SIG-M5 treated with dmso at 0.1 percent for 504 hours (cell line): ENCODE data around the gene TOMM20.
"Not testable (repeated sequence)": the region's sequence is repeated elsewhere in the genome, so short reads cannot be mapped to it uniquely, and the experiment has no call there.

Experiments used
- DNase-seq: peaks from one replicate; lab custom pipeline; 2025; ENCODE audit not compliant: unreplicated experiment; lab: John Stamatoyannopoulos, UW

The TOMM20 gene

DNA sequence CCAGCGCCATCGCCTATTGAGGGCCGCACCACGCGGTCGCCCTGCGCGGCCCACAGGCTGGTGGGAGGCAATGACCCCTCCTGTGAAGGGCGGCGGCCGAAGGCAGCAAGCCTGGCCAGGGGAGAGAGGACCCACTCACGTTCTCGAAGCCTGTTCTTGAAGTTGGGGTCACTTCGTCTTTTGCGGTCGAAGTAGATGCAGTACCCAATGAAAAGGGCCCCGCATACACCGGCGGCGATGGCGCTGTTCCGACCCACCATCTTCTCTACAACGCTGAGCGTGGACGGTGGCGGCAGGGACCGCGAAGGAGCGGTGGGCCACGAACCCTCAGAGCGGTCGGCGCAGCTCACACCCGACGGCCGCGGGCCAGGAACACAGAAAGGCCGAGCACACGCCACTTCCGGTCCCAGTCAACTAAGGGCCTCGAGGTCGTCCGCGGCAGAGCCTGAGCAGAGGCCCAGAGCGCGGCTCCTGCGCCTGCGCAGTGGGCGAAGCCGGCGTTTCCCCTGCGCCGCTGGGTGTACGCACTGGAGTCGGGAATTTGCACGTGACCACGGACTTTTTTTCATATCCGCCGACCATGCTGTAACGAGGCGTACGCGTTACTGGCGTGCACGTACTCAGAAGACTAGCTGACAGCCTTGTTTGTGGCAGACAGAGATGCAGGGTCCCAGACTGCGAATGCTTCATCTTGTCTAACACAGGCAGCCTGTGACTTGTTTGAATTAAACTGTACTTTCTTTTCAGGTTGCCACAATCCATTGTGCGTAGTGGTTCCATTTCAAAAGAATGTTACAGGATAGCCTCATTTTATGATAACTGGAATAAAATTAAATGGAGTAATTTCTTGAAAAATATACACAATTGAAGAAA, at the start of gene TOMM20:
TSS of gene TOMM20 (minus strand) at position 382 of the 873 bp plus-strand sequence. CDS start at position 260, 122 bp downstream.
- peak; percentile 98 for DNase-seq

DNA sequence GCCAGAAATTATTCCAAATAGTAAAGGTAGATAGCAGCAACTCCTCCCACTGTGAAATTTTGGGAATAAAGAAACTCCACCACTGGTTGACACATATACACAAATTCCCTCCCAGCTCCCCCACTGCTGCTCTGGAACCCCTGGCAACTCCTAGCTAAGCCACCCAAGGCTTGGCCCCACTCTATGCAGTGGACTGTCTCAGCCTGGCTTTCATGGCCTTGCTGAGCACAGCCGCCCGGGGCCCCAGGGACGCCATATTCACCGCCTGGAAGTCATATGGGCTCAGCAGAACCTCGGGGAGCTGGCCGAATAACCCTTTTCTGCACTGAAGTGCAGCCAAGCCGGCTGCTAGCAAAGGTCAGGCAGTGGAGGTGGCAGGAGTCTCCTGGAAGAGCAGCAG, 47.8 kb upstream of the TOMM20 start:
- no peak for DNase-seq

DNA sequence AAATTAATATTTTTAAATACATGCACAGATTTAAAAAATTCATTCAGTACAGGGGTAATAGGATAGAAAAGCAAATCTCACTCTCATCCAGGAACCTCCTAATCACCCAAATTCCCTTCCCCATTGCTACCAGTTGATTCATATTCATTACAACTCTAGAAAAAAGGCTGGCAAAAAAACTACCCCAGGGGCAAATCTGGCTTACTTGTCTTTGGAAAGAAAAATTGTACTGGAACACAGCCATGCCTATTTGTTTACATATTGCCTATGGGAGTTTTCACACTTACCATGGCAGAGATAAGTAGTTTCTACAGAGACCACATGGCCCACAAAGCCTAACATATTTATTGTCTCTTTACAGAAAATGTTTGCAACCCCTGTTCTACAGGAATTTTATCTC, 41.3 kb upstream of the TOMM20 start:
- DNase-seq = no peak

DNA sequence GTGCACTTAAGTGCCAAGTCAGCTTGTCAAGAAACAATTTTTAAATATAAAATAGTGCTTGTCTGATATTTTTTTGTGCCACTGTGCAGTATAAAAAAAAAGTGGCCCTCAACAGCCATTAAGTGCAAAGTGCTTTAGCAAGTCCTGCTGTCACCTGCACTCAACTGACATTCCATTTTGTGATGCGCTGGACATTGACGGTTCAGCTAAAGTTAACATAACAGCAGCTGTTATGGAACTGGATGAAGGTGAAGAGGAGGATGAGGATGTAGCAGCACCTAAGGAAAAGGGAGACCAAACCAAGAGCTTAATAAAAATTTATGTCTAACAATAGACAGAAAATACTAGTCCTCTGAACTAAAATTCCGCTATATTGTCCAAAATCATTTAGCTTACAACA, 39.7 kb upstream of the TOMM20 start:
- DNase-seq = no peak

DNA sequence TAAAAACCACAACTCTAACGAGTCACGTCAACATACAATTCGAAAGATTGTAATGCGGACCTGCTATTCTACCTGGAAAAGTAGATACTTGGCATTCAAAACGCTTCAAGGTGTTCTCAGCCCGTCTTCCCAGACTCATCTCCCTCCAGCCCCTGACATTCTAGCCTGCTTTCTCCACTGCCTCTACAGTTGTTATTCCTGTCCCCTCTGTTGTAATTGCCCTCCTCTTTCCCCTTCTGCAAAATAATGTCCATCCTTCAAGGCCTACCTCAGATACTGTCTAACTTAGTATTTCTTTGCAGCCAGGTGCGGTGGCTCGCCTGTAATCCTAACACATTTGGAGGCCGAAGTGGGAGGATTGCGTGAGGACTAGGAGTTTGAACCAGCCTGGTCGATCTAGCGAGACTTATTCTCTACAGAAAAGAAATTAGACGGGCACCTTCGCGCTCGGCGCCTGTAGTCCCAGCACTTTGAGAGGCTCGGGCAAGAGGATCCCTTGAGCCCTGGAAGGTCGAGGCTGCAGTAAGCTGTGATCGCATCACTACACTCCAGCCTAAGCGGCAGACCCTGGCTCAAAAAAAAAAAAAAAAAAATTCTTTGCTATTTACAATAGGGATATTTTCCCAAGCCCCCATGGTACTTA, 33.2 kb upstream of the TOMM20 start:
- DNase-seq = peak; percentile 49

DNA sequence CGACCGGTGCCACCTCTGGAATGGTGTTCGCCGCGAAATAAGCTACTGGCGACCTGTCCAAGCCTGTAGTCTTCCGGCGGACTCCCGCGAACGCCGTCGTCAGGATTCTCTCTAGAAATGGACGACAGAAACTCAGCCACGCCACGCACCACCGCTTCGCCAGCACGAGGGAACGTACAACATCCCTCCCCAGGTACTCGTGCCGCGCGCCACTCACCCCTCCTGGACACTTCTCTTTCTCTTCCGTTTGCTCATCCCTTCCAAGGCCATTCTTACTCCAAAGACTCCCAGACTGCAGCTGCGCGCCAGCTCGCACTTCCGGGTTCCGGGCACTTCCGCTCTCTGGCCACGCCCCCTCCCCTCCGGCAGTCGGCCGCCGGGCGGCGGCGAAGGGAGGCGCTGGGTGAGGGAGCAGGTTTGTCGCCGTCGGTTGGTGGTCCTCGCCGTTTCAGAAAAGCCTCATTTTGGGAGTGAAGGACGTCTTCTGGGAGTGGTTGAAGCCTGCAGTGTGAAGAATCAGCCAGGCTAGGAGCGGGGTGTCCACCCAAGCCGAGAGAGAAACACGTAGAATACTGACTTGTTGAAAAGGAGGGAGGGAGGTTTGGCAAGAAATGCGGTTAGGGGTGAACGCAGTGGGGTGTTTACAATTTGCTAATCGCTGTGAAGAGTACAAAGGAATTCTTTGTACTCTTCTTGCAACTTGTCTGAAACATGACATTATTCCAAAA, 32.5 kb upstream of the TOMM20 start, which contains the start of gene RBM34:
TSS of gene RBM34 (minus strand) at position 294 of the 728 bp plus-strand sequence. CDS start at position 270, 24 bp downstream.
- peak; percentile 95 for DNase-seq

DNA sequence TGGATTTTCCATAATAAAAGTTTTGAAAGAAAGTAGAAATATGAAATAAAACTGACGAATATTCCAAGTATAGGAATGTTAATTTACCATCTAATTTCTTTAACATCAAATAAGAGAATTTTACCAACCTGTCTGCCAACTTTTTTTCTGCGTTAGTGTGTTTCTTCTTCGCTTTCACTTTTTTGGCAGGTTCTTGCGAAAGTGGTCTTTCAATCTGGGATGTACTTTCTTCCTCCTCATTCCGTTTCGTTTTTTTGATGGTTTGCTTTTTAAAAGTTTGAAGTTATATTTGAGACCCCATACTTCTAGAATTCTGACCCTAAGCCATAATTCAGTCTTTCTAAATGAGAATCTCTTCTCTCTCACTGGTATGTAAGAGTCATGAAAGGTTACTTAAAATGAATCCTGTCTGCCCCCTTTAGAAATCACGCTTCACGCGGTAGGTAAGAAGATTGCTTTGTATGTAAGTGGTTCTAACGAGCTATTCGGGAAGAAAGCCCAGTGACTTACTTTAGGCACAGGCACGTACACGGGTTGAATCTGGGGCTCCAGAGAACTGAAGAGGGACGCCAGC, 31.8 kb upstream of the TOMM20 start:
- DNase-seq = peak; percentile 79

DNA sequence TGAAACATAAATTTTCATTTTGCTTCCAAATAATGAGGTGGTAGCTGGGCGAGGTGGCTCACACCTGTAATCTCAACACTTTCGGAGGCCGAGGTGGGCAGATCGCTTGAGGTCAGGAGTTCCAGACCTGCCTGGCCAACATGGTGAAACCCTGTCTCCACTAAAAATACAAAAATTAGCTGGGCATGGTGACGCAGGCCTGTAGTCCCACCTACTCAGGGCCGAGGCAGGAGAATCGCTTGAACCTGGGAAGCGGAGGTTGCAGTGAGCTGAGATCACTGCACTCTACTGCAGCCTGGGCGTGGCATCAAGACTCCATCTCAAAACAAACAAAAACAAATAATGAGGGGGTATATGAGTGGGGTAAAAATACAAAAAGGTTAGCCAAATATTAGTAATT, 31.3 kb upstream of the TOMM20 start:
- DNase-seq = not testable (repeated sequence)

DNA sequence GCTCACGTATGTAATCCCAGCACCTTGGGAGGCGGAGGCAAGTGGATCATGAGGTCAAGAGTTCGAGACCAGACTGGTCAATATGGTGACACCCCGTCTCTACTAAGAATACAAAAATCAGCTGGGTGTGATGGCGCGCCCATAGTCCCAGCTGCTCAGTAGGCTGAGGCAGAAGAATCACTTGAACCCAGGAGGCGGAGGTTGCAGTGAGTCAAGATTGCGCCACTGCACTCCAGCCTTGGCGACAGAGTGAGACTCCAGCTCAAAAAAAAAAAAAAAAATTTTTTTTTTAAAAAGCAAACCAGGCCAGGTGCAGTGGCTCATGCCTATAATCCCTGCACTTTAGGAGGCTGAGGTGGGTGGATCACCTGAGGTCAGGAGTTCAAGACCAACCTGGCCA, 30.6 kb upstream of the TOMM20 start:
- not testable (repeated sequence) for DNase-seq

DNA sequence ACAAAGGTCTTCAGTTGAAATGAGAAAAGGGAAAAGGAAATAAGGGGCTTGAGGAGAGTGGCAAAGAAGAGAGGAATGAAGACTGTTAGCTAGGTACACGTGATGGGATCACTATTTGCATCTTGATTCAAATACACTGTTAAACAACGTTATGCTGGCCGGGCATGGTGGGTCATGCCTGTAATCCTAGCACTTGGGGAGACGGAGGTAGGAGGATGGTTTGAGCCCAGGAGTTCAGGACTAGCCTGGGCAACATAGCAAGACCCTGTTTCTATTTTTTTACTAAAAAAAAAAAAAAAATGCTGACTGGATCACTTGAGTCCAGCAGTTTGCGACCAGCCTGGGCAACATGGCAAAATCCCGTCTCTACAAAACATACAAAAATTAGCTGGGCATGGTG, 30.0 kb upstream of the TOMM20 start:
- no peak for DNase-seq

DNA sequence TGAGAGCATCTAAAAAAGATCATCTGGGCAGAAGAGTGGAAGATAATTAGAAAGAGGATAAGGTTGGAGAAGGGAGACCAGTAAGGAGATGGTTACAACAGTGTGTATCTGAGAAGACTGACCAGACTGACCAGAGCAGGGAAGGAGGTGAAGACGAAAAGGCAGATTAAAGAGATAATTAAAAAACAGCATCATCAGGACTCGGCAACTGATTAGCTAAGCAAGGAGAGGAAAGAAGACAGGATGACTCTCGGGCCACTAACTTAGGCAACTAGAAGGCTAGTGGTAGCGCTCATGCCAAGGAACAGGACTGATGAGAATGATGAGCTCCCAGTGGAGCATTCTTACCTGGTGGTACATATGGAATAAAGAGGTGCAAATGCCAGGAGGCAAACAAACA, 28.5 kb upstream of the TOMM20 start:
- DNase-seq = no peak

DNA sequence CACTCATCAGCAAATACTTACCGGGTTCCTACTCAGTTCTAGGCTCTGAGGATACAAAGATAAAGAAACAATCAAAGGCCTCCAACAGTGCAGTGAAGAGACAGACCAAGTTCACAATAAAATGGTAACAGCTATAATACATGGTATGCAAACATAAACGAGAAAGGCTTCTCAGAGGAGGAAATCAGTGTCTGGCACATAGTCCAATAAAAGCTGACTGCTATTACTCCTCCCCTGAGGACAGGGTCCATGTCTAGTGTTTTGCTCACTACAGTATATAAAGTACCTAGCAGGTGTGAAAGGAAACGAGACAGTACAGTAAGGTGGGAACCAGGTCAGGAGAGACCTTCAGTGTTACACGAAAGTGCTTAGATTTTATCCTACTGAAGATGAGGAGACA, 28.1 kb upstream of the TOMM20 start:
- DNase-seq = no peak

DNA sequence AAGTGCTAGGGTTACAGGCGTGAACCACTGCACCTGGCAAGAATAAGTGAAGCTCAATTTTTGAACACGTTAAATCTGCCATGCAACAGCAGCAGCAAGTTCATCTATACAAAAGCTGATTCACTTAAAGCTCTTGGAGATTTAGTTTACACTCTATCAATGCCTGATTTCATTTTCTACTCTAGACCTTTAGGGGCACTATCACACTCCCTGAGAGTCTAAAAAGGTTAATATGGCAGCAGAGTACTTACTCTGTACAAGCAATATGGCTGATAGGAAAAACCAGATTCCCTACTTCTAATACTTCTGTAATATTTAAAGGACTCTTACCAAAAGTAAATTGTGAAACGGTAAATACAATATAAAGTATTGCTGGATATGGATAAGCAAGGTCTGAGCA, 27.6 kb upstream of the TOMM20 start:
- DNase-seq = no peak

DNA sequence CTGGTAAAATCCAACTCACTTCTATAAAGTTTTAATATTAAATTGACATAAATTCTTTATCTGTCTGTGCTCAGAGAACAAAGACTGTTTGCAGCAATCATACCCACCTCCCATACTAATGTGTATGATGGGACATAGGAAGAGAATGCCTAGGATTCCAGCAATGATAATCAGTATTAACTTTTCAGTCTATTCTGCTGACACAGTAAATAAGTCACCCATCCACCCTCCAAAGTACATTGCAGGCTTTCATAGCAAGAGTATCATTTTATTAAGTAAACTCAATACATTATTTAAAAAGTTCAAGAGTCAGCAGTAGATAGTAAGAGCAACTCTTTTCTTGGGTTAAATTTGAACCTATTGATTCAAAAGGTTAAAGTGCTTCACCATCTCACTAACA, 23.6 kb upstream of the TOMM20 start:
- no peak for DNase-seq

DNA sequence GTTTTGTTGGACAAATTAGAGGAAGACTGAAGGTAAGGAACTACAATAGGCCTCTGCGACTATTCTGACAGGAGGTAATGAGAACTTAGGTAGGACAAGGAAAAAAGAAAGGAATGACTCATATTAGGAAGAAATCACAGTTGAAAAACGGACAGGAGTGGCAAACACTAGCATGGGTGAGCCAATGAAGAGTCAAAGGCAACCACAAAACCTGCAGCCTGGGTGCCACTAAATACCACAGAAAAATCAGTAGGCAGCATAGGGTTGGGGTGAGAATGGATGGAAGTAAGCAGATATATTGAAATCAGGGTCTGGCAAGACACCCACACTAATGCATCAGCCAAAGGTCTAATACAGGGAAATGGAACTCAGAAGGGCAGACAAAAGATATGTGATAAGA, 22.4 kb upstream of the TOMM20 start:
- no peak for DNase-seq

DNA sequence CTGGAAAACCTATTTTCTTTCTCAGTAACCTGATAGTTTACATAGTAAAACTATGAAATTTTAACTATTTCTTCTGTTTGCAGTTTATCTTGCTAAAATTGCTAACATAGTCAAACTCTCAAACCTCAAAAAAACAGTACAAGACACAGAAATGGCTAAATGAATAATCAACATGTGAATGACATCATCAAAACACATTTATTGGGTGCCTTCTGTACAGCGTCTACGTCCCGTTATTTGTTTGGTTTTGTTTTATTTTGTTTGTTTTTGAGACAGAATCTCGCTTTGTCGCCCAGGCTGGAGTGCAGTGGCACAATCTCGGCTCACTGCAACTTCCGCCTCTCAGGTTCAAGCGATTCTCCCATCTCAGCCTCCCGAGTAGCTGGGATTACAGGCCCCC, 21.2 kb upstream of the TOMM20 start:
- DNase-seq = no peak

DNA sequence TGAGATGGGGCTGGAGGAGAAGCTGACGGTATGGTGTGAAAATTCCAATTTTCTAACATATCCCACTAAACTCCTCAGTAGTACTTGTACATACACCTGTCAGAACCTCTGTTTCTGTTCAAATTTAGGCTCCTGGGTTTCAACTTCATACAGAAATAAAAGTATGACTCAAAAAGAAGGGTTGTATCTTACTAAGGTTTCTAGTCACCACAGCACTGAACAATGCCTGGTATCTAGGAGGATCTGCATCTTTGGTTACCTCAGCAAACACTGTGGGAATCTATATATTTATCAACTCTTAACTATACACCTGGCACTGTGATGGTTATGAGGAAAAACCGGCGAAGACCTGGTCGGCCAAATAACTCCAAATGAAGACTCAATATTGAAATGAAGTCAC, 18.6 kb upstream of the TOMM20 start:
- no peak for DNase-seq

DNA sequence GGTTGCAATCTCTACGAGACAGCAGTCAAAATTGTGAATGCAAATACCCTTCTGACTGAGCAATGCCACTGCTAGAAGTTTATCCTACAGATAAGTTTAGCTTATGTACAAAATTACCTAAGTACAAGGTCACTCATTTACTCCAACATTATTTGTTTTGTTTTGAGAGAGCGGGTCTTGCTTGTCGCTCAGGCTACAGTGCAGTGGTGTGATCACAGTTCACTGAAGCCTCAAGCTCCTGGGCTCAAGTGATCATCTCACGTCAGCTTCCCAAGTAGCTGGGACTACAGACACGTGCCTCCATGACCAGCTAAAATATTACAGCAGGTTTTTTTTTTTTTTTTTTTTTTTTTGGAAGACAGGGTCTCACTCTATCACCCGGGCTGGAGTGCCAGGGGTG, 17.0 kb upstream of the TOMM20 start:
- DNase-seq = no peak

DNA sequence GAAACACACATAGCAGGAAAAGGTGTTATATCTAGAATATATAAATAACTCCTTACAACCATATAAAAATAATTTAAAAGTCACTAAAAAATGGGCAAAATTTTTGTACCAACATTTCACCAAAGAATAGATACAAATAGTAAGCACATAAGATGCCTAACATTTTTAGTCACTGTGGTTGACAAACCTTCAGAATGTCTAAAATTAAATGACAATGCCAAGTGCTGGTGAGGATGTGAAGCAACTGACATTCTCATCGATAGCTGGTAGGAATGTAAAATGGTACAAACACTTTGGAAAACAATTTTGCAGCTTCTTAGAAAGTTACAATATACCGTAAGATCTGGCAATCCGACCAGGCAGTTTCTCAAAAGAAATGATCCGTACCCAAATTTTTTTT, 14.4 kb upstream of the TOMM20 start:
- DNase-seq = no peak

DNA sequence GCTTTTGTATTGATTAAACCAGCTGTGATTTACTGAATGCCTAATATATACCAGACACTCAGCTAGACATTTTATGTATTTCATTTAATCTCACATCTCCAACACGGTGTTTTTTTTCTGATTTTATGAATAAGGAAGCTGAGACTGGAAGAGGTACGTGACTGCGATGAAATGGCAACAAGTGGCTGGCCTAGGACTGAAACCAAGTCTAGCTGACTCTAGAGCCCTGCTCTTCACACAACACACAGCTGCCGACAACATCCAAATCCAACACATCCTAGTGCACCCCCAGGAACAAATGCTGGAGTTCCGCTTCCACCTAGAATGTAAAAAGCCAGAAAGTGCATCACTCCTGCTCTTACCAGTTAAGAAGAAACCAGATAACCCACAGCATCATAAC, 10.7 kb upstream of the TOMM20 start:
- DNase-seq = no peak

DNA sequence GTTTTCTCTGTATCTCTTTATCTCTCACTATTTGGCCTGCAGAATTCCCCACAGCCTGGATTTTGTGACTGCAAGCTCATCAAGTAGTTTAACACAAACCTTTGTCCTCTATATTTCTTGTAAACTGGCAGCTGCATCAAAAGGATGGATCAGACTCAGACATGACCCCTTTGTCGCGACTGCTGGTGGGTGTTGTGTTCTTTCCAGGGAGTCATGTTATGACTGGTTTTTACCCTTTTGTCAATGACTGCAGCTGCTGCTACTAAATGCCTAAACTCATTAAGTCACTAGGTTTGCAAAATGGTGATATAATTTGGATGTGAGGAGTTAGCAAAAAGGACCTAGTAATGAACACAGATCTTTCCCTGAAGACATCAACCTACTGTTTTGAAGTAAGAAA, 10.2 kb upstream of the TOMM20 start:
- DNase-seq = no peak
